SK-N-SH (cell line): ENCODE data around the gene URAD.

Source experiments
- CTCF ChIP-seq: fragments of 200-600 bp; sonication (generic); IDR thresholded peaks from 2 replicates; pipeline ENCODE4 v1.6.1; 2017; ENCODE audit warnings: antibody characterized with exemption, mild to moderate bottlenecking, moderate library complexity
- EP300 ChIP-seq, 2 experiments: IDR thresholded peaks; 2 replicates each; pipeline versions ENCODE4 v1.4.0 to v1.6.1; 2012; ENCODE audit warnings: borderline replicate concordance in 1 of 2, low read depth in 1 of 2, low read length in 1 of 2
- EZH2phosphoT487 ChIP-seq: fragments of 200-600 bp; sonication (generic); IDR thresholded peaks from 2 replicates; pipeline ENCODE4 v1.6.1; 2017; ENCODE audit warnings: low read depth, mixed run types, mild to moderate bottlenecking, antibody characterized with exemption, moderate library complexity, borderline replicate concordance
- MXI1 ChIP-seq: IDR thresholded peaks from 2 replicates; pipeline ENCODE4 v1.6.1; 2012; ENCODE audit warnings: mild to moderate bottlenecking, low read depth, low read length, improper control_type of control experiment
- PBX3 ChIP-seq: IDR thresholded peaks from 2 replicates; pipeline ENCODE4; 2012
- POLR2AphosphoS5 ChIP-seq: IDR thresholded peaks from 2 replicates; pipeline ENCODE4 v1.6.1; 2012; ENCODE audit warnings: low read depth, low read length
- RCOR1 ChIP-seq: fragments of 150-350 bp; IDR thresholded peaks from 2 replicates; pipeline ENCODE4 v1.6.1; 2017; ENCODE audit warnings: antibody characterized with exemption, low read length
- USF2 ChIP-seq: fragments of 150-350 bp; IDR thresholded peaks from 2 replicates; pipeline ENCODE4 v1.6.1; 2017; ENCODE audit warnings: antibody characterized with exemption, low read length, low read depth, borderline replicate concordance

GRCh38 chr13:27952876-27953675, 35.4 kb downstream of the URAD start:
- TF ChIP-seq PBX3 (no peak), MXI1 (no peak), EP300 (IDR thresholded peaks at IDR 0.05; ENCODE audit: borderline replicate concordance in 1 of 2, low read depth in 1 of 2, low read length in 1 of 2) (no peak), CTCF (no peak), RCOR1 (no peak), USF2 (no peak), POLR2AphosphoS5 (no peak), EZH2phosphoT487 (no peak)
